WI38 (cell line): ENCODE results near the gene MINDY3.

Experiments used
- H3K4me3 ChIP-seq: 2 replicates; pipeline ENCODE4 v1.5.1; 2011; ENCODE audit warnings: low read depth, mild to moderate bottlenecking, control low read depth, low read length
- TF ChIP-seq, protein P1 (sequence below): IDR thresholded peaks from 2 replicates; pipeline ENCODE4 v1.5.1; 2012; ENCODE audit warnings: low read depth, mild to moderate bottlenecking, control low read depth, low read length

MINDY3 gene

DNA sequence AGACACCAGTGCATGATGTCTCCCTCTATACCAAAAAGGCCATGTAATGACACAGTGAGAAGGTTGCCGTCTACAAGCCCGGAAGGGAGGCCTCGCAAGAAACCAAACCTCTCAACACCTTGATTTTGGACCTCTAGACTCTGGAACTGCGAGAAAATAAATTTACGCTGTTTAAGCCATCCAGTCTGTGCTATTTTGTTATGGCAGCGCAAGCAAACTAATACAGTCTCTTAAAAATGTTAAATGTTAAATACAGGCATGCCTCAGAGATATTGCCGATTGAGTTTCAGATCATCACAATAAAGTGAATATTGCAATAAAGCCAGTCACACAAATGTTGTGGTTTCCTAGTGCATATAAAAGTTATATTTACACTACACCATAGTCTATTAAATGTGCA, 5.0 kb upstream of the MINDY3 start:
- TF ChIP-seq, protein P1, sequence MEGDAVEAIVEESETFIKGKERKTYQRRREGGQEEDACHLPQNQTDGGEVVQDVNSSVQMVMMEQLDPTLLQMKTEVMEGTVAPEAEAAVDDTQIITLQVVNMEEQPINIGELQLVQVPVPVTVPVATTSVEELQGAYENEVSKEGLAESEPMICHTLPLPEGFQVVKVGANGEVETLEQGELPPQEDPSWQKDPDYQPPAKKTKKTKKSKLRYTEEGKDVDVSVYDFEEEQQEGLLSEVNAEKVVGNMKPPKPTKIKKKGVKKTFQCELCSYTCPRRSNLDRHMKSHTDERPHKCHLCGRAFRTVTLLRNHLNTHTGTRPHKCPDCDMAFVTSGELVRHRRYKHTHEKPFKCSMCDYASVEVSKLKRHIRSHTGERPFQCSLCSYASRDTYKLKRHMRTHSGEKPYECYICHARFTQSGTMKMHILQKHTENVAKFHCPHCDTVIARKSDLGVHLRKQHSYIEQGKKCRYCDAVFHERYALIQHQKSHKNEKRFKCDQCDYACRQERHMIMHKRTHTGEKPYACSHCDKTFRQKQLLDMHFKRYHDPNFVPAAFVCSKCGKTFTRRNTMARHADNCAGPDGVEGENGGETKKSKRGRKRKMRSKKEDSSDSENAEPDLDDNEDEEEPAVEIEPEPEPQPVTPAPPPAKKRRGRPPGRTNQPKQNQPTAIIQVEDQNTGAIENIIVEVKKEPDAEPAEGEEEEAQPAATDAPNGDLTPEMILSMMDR = no peak
- H3K4me3 ChIP-seq = no peak overlapping the region

GRCh38 chr10:15864419-15864818, 4.1 kb upstream of the MINDY3 start:
- TF ChIP-seq, protein P1 = no peak

GRCh38 chr10:15863733-15864132, 3.4 kb upstream of the MINDY3 start:
- TF ChIP-seq, protein P1 = no peak
- H3K4me3 ChIP-seq = no peak overlapping the region

More at GRCh38 chr10:15864419-15864818, 4.1 kb upstream of the MINDY3 start:
- no peak overlapping the region for H3K4me3 ChIP-seq

GRCh38 chr10:15863323-15863722, 3.0 kb upstream of the MINDY3 start:
- H3K4me3 ChIP-seq = no peak overlapping the region
- TF ChIP-seq, protein P1 = no peak

GRCh38 chr10:15860692-15861201, 440 bp upstream of the MINDY3 start:
- TF ChIP-seq, protein P1 = no peak
- H3K4me3 ChIP-seq = peak overlapping the region; percentile 94

GRCh38 chr10:15859509-15859905, 800 bp downstream of the MINDY3 start:
- H3K4me3 ChIP-seq = peak overlapping the region; percentile 94
- TF ChIP-seq, protein P1 = no peak

DNA sequence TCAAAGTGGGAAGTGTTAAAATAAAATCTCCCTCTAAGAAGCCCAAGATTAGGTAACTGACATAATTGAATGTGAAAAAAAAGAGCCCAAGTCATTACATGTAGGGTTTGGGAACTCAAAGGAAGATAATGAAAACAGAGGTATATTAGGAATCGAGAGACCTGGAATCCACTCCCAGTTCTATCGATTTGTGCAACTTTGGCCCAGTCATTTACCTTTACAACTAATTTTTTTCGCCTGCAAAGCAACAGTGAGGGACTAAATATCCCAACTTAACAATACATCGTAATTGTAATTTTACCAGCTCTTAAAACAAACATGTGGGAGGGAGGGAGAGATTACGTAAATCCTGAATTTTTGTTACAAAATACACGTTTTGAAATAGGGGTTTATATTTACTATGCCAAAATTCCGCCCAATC, 1.4 kb downstream of the MINDY3 start:
- H3K4me3 ChIP-seq = peak overlapping the region; percentile 94
- TF ChIP-seq, protein P1 = no peak
